GM12878 (cell line): ENCODE data around the gene VIT. TPM values are rescaled to one million over a fixed set of nuclear protein-coding genes. Genes with fewer than 3 reads are reported as not detected.

ENCODE experiments used
- ATAC-seq: fragments of 200-7000 bp; cut with Tn5 transposase; 3 replicates; pipeline ENCODE4 v1.9.1; 2020; ENCODE audit warnings: mild to moderate bottlenecking, moderate library complexity
- BruUV-seq: library from RNA; stranded (reverse); fragments of 400-500 nt; replicated peaks from 2 replicates; lab custom pipeline; 2021; lab: Mats Ljungman, UMichigan
- CTCF ChIA-PET: fragments of 300-600 bp; sonication (Branson Sonifier 250); formaldehyde crosslinking; extraction: SDS; loops from one replicate; lab custom pipeline; 2021; ENCODE audit warnings: inconsistent platforms; lab: Yijun Ruan, JAX
- POLR2A ChIA-PET: fragments of 350-600 bp; formaldehyde crosslinking; extraction: SDS; loops from one replicate; lab custom pipeline; 2021; ENCODE audit warnings: inconsistent platforms; lab: Charles Lee
- RAD21 ChIA-PET: fragments of 300-600 bp; sonication (Branson Sonifier 250); formaldehyde crosslinking; loops from one replicate; lab custom pipeline; 2023; ENCODE audit warnings: antibody characterized with exemption; ENCODE audit not compliant: unreplicated experiment; lab: Charles Lee
- SMC1A ChIA-PET: fragments of 300-600 bp; sonication (Branson Sonifier 250); formaldehyde crosslinking; loops from one replicate; lab custom pipeline; 2023; ENCODE audit not compliant: unreplicated experiment, uncharacterized antibody; lab: Charles Lee
- DNase-seq: peaks from one replicate; pipeline ENCODE4 v3.0.0-alpha.2; 2011; ENCODE audit warnings: low read depth, low spot score
- FAIRE-seq: peaks from 3 replicates; lab custom pipeline; 2011; peaks lifted over from hg19 to GRCh38; lab: Jason Lieb, UNC
- H2AFZ ChIP-seq: 2 replicates; pipeline ENCODE4 v1.6.0; 2011; ENCODE audit warnings: low read depth, low read length, control low read depth; ENCODE audit not compliant: control insufficient read depth
- H3K27ac ChIP-seq: 2 replicates; pipeline ENCODE4 v1.5.1; 2011; ENCODE audit warnings: control low read depth; ENCODE audit not compliant: control insufficient read depth, insufficient read depth
- H3K27me3 ChIP-seq, 2 experiments: replicated peaks in 1 of 2; 2 replicates each; pipeline versions ENCODE4 v1.6.0 to v1.6.1; 2011; ENCODE audit warnings: low read length in 1 of 2; ENCODE audit not compliant: control insufficient read depth in 2 of 2, insufficient read depth in 2 of 2
- H3K36me3 ChIP-seq, 2 experiments: 2 replicates each; pipeline ENCODE4 v1.5.1; 2011; ENCODE audit warnings: low read length in 1 of 2; ENCODE audit not compliant: control insufficient read depth in 2 of 2, insufficient read depth in 2 of 2
- H3K4me1 ChIP-seq: 2 replicates; pipeline ENCODE4 v1.6.1; 2011; ENCODE audit warnings: mild to moderate bottlenecking, low read length, moderate library complexity, mixed read lengths; ENCODE audit not compliant: control insufficient read depth, insufficient read depth
- H3K4me2 ChIP-seq: 2 replicates; pipeline ENCODE4 v1.6.0; 2011; ENCODE audit warnings: control low read depth; ENCODE audit not compliant: control insufficient read depth, insufficient read depth
- H3K4me3 ChIP-seq: fragments of 200-600 bp; sonication (generic); 2 replicates; pipeline ENCODE4 v1.5.1; 2016
- H3K79me2 ChIP-seq: 2 replicates; pipeline ENCODE4 v1.6.0; 2011; ENCODE audit warnings: low read length; ENCODE audit not compliant: control insufficient read depth, insufficient read depth
- H3K9ac ChIP-seq: 2 replicates; pipeline ENCODE4 v1.8.0; 2011; ENCODE audit warnings: low read length, control low read depth, mixed read lengths; ENCODE audit not compliant: control insufficient read depth, insufficient read depth
- H3K9me3 ChIP-seq: replicated peaks from 3 replicates; pipeline ENCODE4 v1.5.1; 2011; ENCODE audit warnings: mild to moderate bottlenecking, low read length; ENCODE audit not compliant: control insufficient read depth, insufficient read depth
- H4K20me1 ChIP-seq: 2 replicates; pipeline ENCODE4 v1.6.0; 2011; ENCODE audit not compliant: control insufficient read depth, insufficient read depth
- EP300 ChIP-seq, 2 experiments: fragments of 150-350 bp in 1 of 2; IDR thresholded peaks; 2 replicates each; pipeline ENCODE4 v1.6.1; 2011 to 2012; ENCODE audit warnings: low read depth in 2 of 2, low read length in 2 of 2, borderline replicate concordance in 1 of 2, improper control_type of control experiment in 1 of 2, inconsistent platforms in 1 of 2; ENCODE audit not compliant: control insufficient read depth in 1 of 2
- FOS ChIP-seq: IDR thresholded peaks from 3 replicates; pipeline ENCODE4 v1.6.1; 2011; ENCODE audit warnings: borderline replicate concordance; ENCODE audit not compliant: insufficient read length; ENCODE audit errors: extremely low read depth
- HDAC6 ChIP-seq: fragments of 200-600 bp; sonication (generic); IDR thresholded peaks from one replicate; pipeline ENCODE4 v1.8.0; 2017; ENCODE audit warnings: antibody characterized with exemption; ENCODE audit not compliant: unreplicated experiment
- KLF5 ChIP-seq: fragments of 450-650 bp; IDR thresholded peaks from 2 replicates; pipeline ENCODE4 v1.6.1; 2014; ENCODE audit warnings: mild to moderate bottlenecking; ENCODE audit not compliant: partially characterized antibody
- MTA2 ChIP-seq: fragments of 450-650 bp; IDR thresholded peaks from 2 replicates; pipeline ENCODE4 v1.6.1; 2016; ENCODE audit warnings: low read depth, mild to moderate bottlenecking, moderate library complexity
- NR2C2 ChIP-seq: IDR thresholded peaks from 2 replicates; pipeline ENCODE4 v1.6.1; 2011; ENCODE audit warnings: borderline replicate concordance, low read depth; ENCODE audit not compliant: control insufficient read depth, insufficient read length
- SMC3 ChIP-seq: IDR thresholded peaks from 2 replicates; pipeline ENCODE4 v1.6.1; 2011; ENCODE audit warnings: low read length, improper control_type of control experiment, borderline replicate concordance
- SRF ChIP-seq, 2 experiments: IDR thresholded peaks; 2 replicates each; pipeline ENCODE4 v1.6.1; 2011; ENCODE audit warnings: low read depth in 2 of 2, low read length in 2 of 2, mild to moderate bottlenecking in 1 of 2, moderate library complexity in 1 of 2
- WRNIP1 ChIP-seq: IDR thresholded peaks from 2 replicates; pipeline ENCODE4 v1.6.1; 2011; ENCODE audit warnings: low read depth, low read length, improper control_type of control experiment, borderline replicate concordance
- WGBS: methylation state at CpG from one replicate; pipeline ENCODE4 v1.1.6; 2016; ENCODE audit warnings: low lambda C conversion rate; ENCODE audit not compliant: insufficient replicate concordance, insufficient coverage; ENCODE audit errors: missing lambda C conversion rate; 5-methylcytosine and 5-hydroxymethylcytosine counted together
- in situ Hi-C: fragments of 300-500 bp; cut with MboI; formaldehyde crosslinking; loops from 9 replicates; pipeline ENCODE4 v1.14.3; 2018; ENCODE audit warnings: mixed read lengths
- intact Hi-C: fragments of 100-400 bp; cut with micrococcal nuclease; formaldehyde crosslinking; loops from one replicate; pipeline ENCODE4 v1.14.2; 2022; ENCODE audit not compliant: unreplicated experiment
- polyA plus RNA-seq, 11 experiments: library from polyadenylated mRNA; depleted of rRNA in 4 of 11; unstranded in 6 of 11; stranded (reverse) in 5 of 11; fragments of >200 nt; fragmentation: Nextera tagmentation in 4 of 11; fragmentation: Illumina TruSeq in 1 of 11; extraction: Ambion mirVana in 4 of 11; extraction: Trizol in 1 of 11; gene quantifications; 1 replicate in 1 of 11; 2 replicates in 10 of 11; pipeline versions ENCODE4 v1.2.1 to v1.2.3, GENCODE V29; 2011 to 2016; ENCODE audit warnings: inconsistent platforms in 2 of 11, missing spikeins in 2 of 11, low read depth in 1 of 11
- total RNA-seq, 4 experiments: library from RNA; depleted of rRNA in 3 of 4; stranded (reverse); fragments of >200 nt in 3 of 4; fragmentation: Illumina TruSeq in 1 of 4; extraction: Trizol in 1 of 4; gene quantifications; 2 replicates each; pipeline versions ENCODE4 v1.2.1 to v1.2.3, GENCODE V29; 2013 to 2021
- TF ChIP-seq, protein P1 (sequence below): IDR thresholded peaks from 2 replicates; pipeline ENCODE4 v1.6.1; 2012; ENCODE audit warnings: low read depth, low read length, improper control_type of control experiment
- TF ChIP-seq, protein P2 (sequence below): IDR thresholded peaks from 2 replicates; pipeline ENCODE4 v1.6.1; 2012; ENCODE audit warnings: low read depth, low read length, improper control_type of control experiment
- TF ChIP-seq, protein P3 (sequence below): IDR thresholded peaks from 2 replicates; pipeline ENCODE4 v1.6.1; 2011; ENCODE audit warnings: low read depth, mild to moderate bottlenecking, low read length, moderate library complexity, borderline replicate concordance; ENCODE audit errors: extremely low read depth
- TF ChIP-seq, protein P4 (sequence below): fragments of 450-650 bp; formaldehyde crosslinking; IDR thresholded peaks from 2 replicates; pipeline ENCODE4 v1.4.0; 2022; ENCODE audit warnings: mild to moderate bottlenecking, moderate library complexity

The VIT gene
- total and polyA plus RNA-seq, 10 of the 15 experiments (the other 5 are each of a cell fraction or from before 2014, with no cell fraction given): 0.05 to 0.14 TPM; not detected in 8

DNA sequence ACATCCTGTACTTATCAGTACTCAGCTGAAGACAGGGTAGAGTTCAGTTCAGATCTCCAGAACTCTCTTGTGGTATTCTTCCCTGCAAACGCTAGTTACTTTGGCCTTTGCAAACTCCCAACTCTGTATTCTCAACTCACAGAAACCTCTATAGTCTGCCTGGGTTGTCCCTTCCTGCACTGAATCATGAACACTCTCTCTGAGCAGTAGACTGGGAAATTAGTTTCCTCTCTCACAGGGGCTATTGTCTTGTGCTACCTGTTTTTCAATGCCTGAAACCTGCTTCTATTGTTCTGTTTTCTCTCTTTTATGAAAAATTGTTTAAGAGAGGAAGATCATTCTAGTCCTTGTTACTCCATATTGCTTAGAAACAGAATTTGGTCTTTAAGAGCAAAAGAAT lies 134.7 kb downstream of the VIT start (continued):
- TF ChIP-seq KLF5 (no peak), SMC3 (no peak), FOS (no peak), WRNIP1 (no peak), HDAC6 (no peak), NR2C2 (no peak), SRF (IDR thresholded peaks at IDR 0.05; ENCODE audit: low read depth in 2 of 2, low read length in 2 of 2) (no peak), EP300 (IDR thresholded peaks at IDR 0.05; ENCODE audit: borderline replicate concordance in 1 of 2, control insufficient read depth in 1 of 2, low read depth in 2 of 2, low read length in 2 of 2) (no peak)
- TF ChIP-seq, protein P1, sequence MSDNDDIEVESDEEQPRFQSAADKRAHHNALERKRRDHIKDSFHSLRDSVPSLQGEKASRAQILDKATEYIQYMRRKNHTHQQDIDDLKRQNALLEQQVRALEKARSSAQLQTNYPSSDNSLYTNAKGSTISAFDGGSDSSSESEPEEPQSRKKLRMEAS: no peak
- TF ChIP-seq, protein P2, sequence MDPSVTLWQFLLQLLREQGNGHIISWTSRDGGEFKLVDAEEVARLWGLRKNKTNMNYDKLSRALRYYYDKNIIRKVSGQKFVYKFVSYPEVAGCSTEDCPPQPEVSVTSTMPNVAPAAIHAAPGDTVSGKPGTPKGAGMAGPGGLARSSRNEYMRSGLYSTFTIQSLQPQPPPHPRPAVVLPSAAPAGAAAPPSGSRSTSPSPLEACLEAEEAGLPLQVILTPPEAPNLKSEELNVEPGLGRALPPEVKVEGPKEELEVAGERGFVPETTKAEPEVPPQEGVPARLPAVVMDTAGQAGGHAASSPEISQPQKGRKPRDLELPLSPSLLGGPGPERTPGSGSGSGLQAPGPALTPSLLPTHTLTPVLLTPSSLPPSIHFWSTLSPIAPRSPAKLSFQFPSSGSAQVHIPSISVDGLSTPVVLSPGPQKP: no peak

DNA sequence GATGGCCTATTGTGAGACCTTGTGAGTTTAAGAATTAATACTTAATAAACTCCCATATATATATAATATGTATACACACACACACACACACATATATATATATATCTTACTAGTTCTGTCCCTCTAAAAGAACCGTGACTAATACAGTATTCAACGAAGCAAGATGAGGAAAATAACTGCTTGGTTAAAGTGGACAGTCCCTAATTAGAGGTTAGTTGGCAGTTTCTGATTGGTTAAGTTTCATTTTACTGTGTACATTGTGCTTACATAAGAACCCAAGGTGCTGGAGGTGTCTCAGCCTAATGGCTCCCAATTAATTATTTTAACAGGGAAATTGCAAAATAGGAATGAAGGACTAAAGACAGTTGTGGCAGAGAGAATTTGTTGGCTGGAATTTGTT lies 137.7 kb downstream of the VIT start:
- ATAC-seq (peak; percentile 86), DNase-seq (no peak), FAIRE-seq (no peak)
- 17% methylated on average over 2 of the region's 2 CpGs for WGBS
- H3K9me3 ChIP-seq: no peaks in the 10 kb centered on the region
- ChIA-PET POLR2A (no interaction called here), SMC1A (no interaction called here), RAD21 (no interaction called here), CTCF (no interaction called here)
- peak; percentile 61; the same call in 1 of the 2 replicates for TF ChIP-seq MTA2
- TF ChIP-seq, protein P3, sequence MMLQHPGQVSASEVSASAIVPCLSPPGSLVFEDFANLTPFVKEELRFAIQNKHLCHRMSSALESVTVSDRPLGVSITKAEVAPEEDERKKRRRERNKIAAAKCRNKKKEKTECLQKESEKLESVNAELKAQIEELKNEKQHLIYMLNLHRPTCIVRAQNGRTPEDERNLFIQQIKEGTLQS: no peak
- TF ChIP-seq, protein P4, sequence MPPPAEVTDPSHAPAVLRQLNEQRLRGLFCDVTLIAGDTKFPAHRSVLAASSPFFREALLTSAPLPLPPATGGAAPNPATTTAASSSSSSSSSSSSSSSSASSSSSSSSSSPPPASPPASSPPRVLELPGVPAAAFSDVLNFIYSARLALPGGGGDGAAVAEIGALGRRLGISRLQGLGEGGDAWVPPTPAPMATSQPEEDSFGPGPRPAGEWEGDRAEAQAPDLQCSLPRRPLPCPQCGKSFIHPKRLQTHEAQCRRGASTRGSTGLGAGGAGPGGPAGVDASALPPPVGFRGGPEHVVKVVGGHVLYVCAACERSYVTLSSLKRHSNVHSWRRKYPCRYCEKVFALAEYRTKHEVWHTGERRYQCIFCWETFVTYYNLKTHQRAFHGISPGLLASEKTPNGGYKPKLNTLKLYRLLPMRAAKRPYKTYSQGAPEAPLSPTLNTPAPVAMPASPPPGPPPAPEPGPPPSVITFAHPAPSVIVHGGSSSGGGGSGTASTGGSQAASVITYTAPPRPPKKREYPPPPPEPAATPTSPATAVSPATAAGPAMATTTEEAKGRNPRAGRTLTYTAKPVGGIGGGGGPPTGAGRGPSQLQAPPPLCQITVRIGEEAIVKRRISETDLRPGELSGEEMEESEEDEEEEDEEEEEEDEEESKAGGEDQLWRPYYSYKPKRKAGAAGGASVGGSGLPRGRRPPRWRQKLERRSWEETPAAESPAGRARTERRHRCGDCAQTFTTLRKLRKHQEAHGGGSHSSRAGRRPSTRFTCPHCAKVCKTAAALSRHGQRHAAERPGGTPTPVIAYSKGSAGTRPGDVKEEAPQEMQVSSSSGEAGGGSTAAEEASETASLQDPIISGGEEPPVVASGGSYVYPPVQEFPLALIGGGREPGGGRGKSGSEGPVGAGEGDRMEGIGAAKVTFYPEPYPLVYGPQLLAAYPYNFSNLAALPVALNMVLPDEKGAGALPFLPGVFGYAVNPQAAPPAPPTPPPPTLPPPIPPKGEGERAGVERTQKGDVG (CRISPR knock-in tag): no peak
- no peaks in the 10 kb centered on the region for H3K4me1 ChIP-seq
- H3K27ac ChIP-seq: no peak overlapping the region
- H3K9ac ChIP-seq: no peak overlapping the region
- intact Hi-C loops (no loop called here), in situ Hi-C loops (no loop called here)
- no peak overlapping the region for H3K4me2 ChIP-seq
- H3K27me3 ChIP-seq: no peaks in the 10 kb centered on the region
- H4K20me1 ChIP-seq: no peaks in the 10 kb centered on the region
- H3K4me3 ChIP-seq: no peak overlapping the region
- no peaks in the 10 kb centered on the region for H3K36me3 ChIP-seq
- no peak overlapping the region for H2AFZ ChIP-seq
- no peaks in the 10 kb centered on the region for H3K79me2 ChIP-seq
- BruUV-seq: no TSS peak
